Fibroblast of lung (primary cell): ENCODE measurements around the gene SLC39A9. TPM values are rescaled to one million over a fixed set of nuclear protein-coding genes. Genes with fewer than 3 reads are reported as not detected.
"Not testable (repeated sequence)": the region's sequence is repeated elsewhere in the genome, so short reads cannot be mapped to it uniquely, and the experiment has no call there.

Experiments used
- DNase-seq, 2 donors: peaks; one replicate each; pipeline versions ENCODE4 v3.0.0 to v3.0.0-alpha.2; 2010; ENCODE audit warnings: low read depth in 2 of 2
- H2AFZ ChIP-seq: 2 replicates; pipeline ENCODE4 v1.5.1; 2012; ENCODE audit warnings: low read length, control low read depth, inconsistent platforms
- H3K27ac ChIP-seq: 2 replicates; pipeline ENCODE4 v1.5.1; 2011; ENCODE audit warnings: low read length, control low read depth; ENCODE audit not compliant: insufficient read depth
- H3K27me3 ChIP-seq: 2 replicates; pipeline ENCODE4 v1.5.1; 2011; ENCODE audit warnings: mild to moderate bottlenecking, low read length; ENCODE audit not compliant: control insufficient read depth, insufficient read depth
- H3K36me3 ChIP-seq: 2 replicates; pipeline ENCODE4 v1.5.1; 2011; ENCODE audit warnings: low read length; ENCODE audit not compliant: control insufficient read depth, insufficient read depth
- H3K4me1 ChIP-seq: 2 replicates; pipeline ENCODE4 v1.5.1; 2011; ENCODE audit warnings: low read length; ENCODE audit not compliant: control insufficient read depth, insufficient read depth; ENCODE audit errors: extremely low read depth
- H3K4me2 ChIP-seq: 2 replicates; pipeline ENCODE4 v1.5.1; 2011; ENCODE audit warnings: low read length, control low read depth; ENCODE audit not compliant: insufficient read depth; ENCODE audit errors: extremely low read depth
- H3K4me3 ChIP-seq, 4 experiments: fragments of 200-600 bp in 1 of 4; sonication (generic) in 1 of 4; replicated peaks in 1 of 4; 2 replicates each; pipeline ENCODE4 v1.5.1; 2011 to 2016; ENCODE audit warnings: low read length in 4 of 4, low read depth in 3 of 4, mild to moderate bottlenecking in 3 of 4, control low read depth in 2 of 4, inconsistent platforms in 1 of 4, mixed read lengths in 1 of 4; ENCODE audit not compliant: insufficient read depth in 1 of 4; ENCODE audit errors: control extremely low read depth in 1 of 4
- H3K79me2 ChIP-seq: 2 replicates; pipeline ENCODE4 v1.5.1; 2012; ENCODE audit warnings: mild to moderate bottlenecking, low read length, inconsistent platforms; ENCODE audit not compliant: control insufficient read depth, insufficient read depth
- H3K9ac ChIP-seq: 2 replicates; pipeline ENCODE4 v1.5.1; 2011; ENCODE audit warnings: mild to moderate bottlenecking, low read length, control low read depth; ENCODE audit not compliant: insufficient read depth
- H3K9me3 ChIP-seq: 2 replicates; pipeline ENCODE4 v1.5.1; 2012; ENCODE audit warnings: low read depth, low read length; ENCODE audit not compliant: control insufficient read depth, insufficient read depth
- H4K20me1 ChIP-seq: 2 replicates; pipeline ENCODE4 v1.5.1; 2011; ENCODE audit warnings: low read length; ENCODE audit not compliant: control insufficient read depth, insufficient read depth; ENCODE audit errors: extremely low read depth
- EZH2 ChIP-seq: IDR thresholded peaks from 2 replicates; pipeline ENCODE4 v1.5.1; 2012; ENCODE audit warnings: low read length, control low read depth, mild to moderate bottlenecking; ENCODE audit errors: missing control alignments
- polyA plus RNA-seq, 2 donors: library from polyadenylated mRNA; depleted of rRNA in 1 of 2; stranded (reverse) in 1 of 2; unstranded in 1 of 2; fragments of >200 nt; gene quantifications; 2 replicates each; pipeline ENCODE4 v1.2.1, GENCODE V29; 2011 to 2012; ENCODE audit warnings: missing spikeins in 1 of 2
- total RNA-seq: library from RNA; depleted of rRNA; stranded (reverse); fragments of >200 nt; gene quantifications from 2 replicates; pipeline ENCODE4 v1.2.1, GENCODE V29; 2014
- TF ChIP-seq, protein P1 (sequence below), 2 donors: IDR thresholded peaks in 1 of 2; conservative IDR thresholded peaks in 1 of 2; 1 replicate in 1 of 2; 2 replicates in 1 of 2; pipeline ENCODE4 v1.5.1; 2011 to 2012; ENCODE audit warnings: low read length in 2 of 2, control low read depth in 1 of 2, inconsistent platforms in 1 of 2, low read depth in 1 of 2, mild to moderate bottlenecking in 1 of 2

The SLC39A9 gene
- total and polyA plus RNA-seq, 2 donors (not counting 1 experiment from before 2014, with no cell fraction given): 81.9 to 104 TPM

GRCh38 chr14:69475194-69475818 lies 76.8 kb downstream of the SLC39A9 start:
- Histone ChIP-seq H2AFZ (no peak overlapping the region), H4K20me1 (no peaks in the 10 kb centered on the region), H3K9ac (no peak overlapping the region), H3K9me3 (no peaks in the 10 kb centered on the region), H3K4me1 (no peaks in the 10 kb centered on the region), H3K36me3 (no peaks in the 10 kb centered on the region), H3K79me2 (no peaks in the 10 kb centered on the region), H3K4me2 (no peak overlapping the region), H3K4me3 (no peak overlapping the region), H3K27me3 (peaks cover 4% of the 10 kb centered on the region), H3K27ac (no peak overlapping the region)
- peak; percentile 7 to 15 for DNase-seq
- TF ChIP-seq, protein P1, sequence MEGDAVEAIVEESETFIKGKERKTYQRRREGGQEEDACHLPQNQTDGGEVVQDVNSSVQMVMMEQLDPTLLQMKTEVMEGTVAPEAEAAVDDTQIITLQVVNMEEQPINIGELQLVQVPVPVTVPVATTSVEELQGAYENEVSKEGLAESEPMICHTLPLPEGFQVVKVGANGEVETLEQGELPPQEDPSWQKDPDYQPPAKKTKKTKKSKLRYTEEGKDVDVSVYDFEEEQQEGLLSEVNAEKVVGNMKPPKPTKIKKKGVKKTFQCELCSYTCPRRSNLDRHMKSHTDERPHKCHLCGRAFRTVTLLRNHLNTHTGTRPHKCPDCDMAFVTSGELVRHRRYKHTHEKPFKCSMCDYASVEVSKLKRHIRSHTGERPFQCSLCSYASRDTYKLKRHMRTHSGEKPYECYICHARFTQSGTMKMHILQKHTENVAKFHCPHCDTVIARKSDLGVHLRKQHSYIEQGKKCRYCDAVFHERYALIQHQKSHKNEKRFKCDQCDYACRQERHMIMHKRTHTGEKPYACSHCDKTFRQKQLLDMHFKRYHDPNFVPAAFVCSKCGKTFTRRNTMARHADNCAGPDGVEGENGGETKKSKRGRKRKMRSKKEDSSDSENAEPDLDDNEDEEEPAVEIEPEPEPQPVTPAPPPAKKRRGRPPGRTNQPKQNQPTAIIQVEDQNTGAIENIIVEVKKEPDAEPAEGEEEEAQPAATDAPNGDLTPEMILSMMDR (conservative IDR thresholded peaks at IDR 0.05 in 1 of 2, IDR thresholded peaks at IDR 0.05 in 1 of 2; ENCODE audit: low read depth in 1 of 2, low read length in 2 of 2): peak in 1 of 2 donors; percentile 46
- TF ChIP-seq EZH2: no peak

- not testable (repeated sequence) for H3K9ac ChIP-seq, H4K20me1 ChIP-seq, DNase-seq, H3K79me2 ChIP-seq, H2AFZ ChIP-seq, H3K9me3 ChIP-seq, H3K4me3 ChIP-seq, H3K27ac ChIP-seq, H3K4me1 ChIP-seq, H3K36me3 ChIP-seq, H3K4me2 ChIP-seq
- H3K27me3 ChIP-seq: peaks cover 11% of the 10 kb centered on the region
These were observed 78.4 kb downstream of the SLC39A9 start for GRCh38 chr14:69476824-69477450.

- not testable (repeated sequence) for H3K36me3 ChIP-seq, H3K4me2 ChIP-seq, H3K9ac ChIP-seq, H3K79me2 ChIP-seq, H4K20me1 ChIP-seq, H3K9me3 ChIP-seq, DNase-seq, H3K27ac ChIP-seq, H3K4me3 ChIP-seq, H3K4me1 ChIP-seq, H2AFZ ChIP-seq
- peaks cover 22% of the 10 kb centered on the region for H3K27me3 ChIP-seq
These were observed 79.6 kb downstream of the SLC39A9 start for GRCh38 chr14:69478055-69478454.

DNA sequence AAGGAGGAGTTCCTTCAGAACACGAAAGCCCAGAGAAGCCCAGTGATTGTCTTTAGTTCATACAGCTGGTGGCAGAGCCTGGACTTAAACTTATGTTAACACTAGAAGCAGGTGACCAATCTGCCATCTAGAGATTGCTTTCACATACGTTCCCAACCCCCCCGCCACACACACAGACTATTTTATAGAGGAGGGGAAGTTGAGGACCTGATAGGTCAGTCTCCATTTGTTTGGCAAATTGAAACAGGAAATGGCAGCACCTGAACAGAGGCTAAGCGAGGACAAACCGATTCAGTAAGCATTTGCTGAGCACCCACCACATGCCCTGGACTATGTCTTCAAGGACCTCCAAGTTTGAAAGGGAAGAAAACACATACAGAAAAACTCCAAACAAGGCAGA lies 81.2 kb downstream of the SLC39A9 start:
- Histone ChIP-seq H3K9ac (no peak overlapping the region), H3K4me1 (no peaks in the 10 kb centered on the region), H4K20me1 (no peaks in the 10 kb centered on the region), H3K9me3 (no peaks in the 10 kb centered on the region), H3K27me3 (peaks cover 38% of the 10 kb centered on the region), H3K79me2 (no peaks in the 10 kb centered on the region), H3K4me2 (no peak overlapping the region), H2AFZ (no peak overlapping the region), H3K36me3 (no peaks in the 10 kb centered on the region), H3K27ac (no peak overlapping the region), H3K4me3 (no peak overlapping the region)
- DNase-seq: no peak
- no peak for TF ChIP-seq EZH2
- TF ChIP-seq, protein P1 (conservative IDR thresholded peaks at IDR 0.05 in 1 of 2, IDR thresholded peaks at IDR 0.05 in 1 of 2; ENCODE audit: low read depth in 1 of 2, low read length in 2 of 2): no peak
